Mucosa of descending colon (tissue), 3 donors: Measurements from ENCODE around the gene SIK3. TPM values are rescaled to one million over a fixed set of nuclear protein-coding genes. Genes with fewer than 3 reads are reported as not detected.
"Not testable (repeated sequence)": the region's sequence is repeated elsewhere in the genome, so short reads cannot be mapped to it uniquely, and the experiment has no call there.

Experiments
- ATAC-seq: fragments of 200-7000 bp; cut with Tn5 transposase; one replicate; pipeline ENCODE4 v1.9.1; 2020; ENCODE audit warnings: mild to moderate bottlenecking, moderate library complexity
- DNase-seq, 3 donors: peaks; one replicate each; pipeline ENCODE4 v3.0.0-alpha.2; 2020
- H3K36me3 ChIP-seq: fragments of 200-600 bp; one replicate; pipeline ENCODE4 v1.8.0; 2021; ENCODE audit warnings: low read depth, mild to moderate bottlenecking
- H3K4me1 ChIP-seq: fragments of 200-600 bp; one replicate; pipeline ENCODE4 v1.8.0; 2021; ENCODE audit warnings: low read depth, mild to moderate bottlenecking
- H3K4me3 ChIP-seq: fragments of 200-600 bp; one replicate; pipeline ENCODE4 v1.8.0; 2021; ENCODE audit warnings: mild to moderate bottlenecking
- H3K9me3 ChIP-seq: fragments of 200-600 bp; one replicate; pipeline ENCODE4 v1.8.0; 2021; ENCODE audit warnings: mild to moderate bottlenecking
- CTCF ChIP-seq: fragments of 200-600 bp; IDR thresholded peaks from one replicate; pipeline ENCODE4 v1.8.0; 2022; ENCODE audit warnings: antibody characterized with exemption, mild to moderate bottlenecking
- intact Hi-C, 2 donors: fragments of 100-400 bp; cut with DNase I in 1 of 2; cut with micrococcal nuclease in 1 of 2; formaldehyde crosslinking; loops; one replicate each; pipeline versions ENCODE4 v1.11.0 to v1.11.1; 2022; cut with DNase I, micrococcal nuclease
- total RNA-seq, 3 donors: library from RNA; stranded (reverse); fragmentation: NEBNext Ultra II Directional in 2 of 3; extraction: Animal tissue kit (Norgen Biotek cat#: 25700) in 2 of 3; gene quantifications; one replicate each; pipeline versions ENCODE4 v1.2.1 to v1.2.4, GENCODE V29; 2021 to 2023
- donor health status: DM: no; HTN: no; CAD: no; lungs with moderate emphysema.
- donor health status: DM: no; HTN: no; CAD: no.
- donor health status: DM: no; HTN: yes; CAD: no.

Gene SIK3
- total RNA-seq, 3 donors from 2014 or later, result 28.1 to 55.6 (median 41.8) TPM

GRCh38 chr11:117054382-117054781, 43.8 kb downstream of the SIK3 start:
- Histone ChIP-seq H3K4me3 (no peak overlapping the region), H3K36me3 (no peaks in the 10 kb centered on the region), H3K4me1 (peaks cover 11% of the 10 kb centered on the region), H3K9me3 (no peaks in the 10 kb centered on the region)
- intact Hi-C loops, result no loop called here
- ATAC-seq (peak; percentile 47), DNase-seq (no peak)
- TF ChIP-seq CTCF, result no peak

GRCh38 chr11:117052196-117053149, 45.8 kb downstream of the SIK3 start:
- intact Hi-C loops, result no loop called here
- H3K9me3 ChIP-seq, result no peaks in the 10 kb centered on the region
- H3K4me3 ChIP-seq, result no peak overlapping the region
- no peak for TF ChIP-seq CTCF
- H3K4me1 ChIP-seq, result peaks cover 11% of the 10 kb centered on the region
- DNase-seq (no peak), ATAC-seq (no peak)
- no peaks in the 10 kb centered on the region for H3K36me3 ChIP-seq

- H3K4me3 ChIP-seq, H3K36me3 ChIP-seq, ATAC-seq, intact Hi-C loops, DNase-seq, H3K9me3 ChIP-seq: not testable (repeated sequence)
- peaks cover 20% of the 10 kb centered on the region for H3K4me1 ChIP-seq
These were observed 48.1 kb downstream of the SIK3 start for GRCh38 chr11:117050121-117050520.

- H3K4me3 ChIP-seq, H3K36me3 ChIP-seq, ATAC-seq, intact Hi-C loops, H3K9me3 ChIP-seq, DNase-seq: not testable (repeated sequence)
- H3K4me1 ChIP-seq, result peaks cover 27% of the 10 kb centered on the region
These were observed 51.6 kb downstream of the SIK3 start for GRCh38 chr11:117046627-117047026.

GRCh38 chr11:117045956-117046355, 52.3 kb downstream of the SIK3 start:
- ATAC-seq, result peak; percentile 25
- no peaks in the 10 kb centered on the region for H3K9me3 ChIP-seq
- H3K4me3 ChIP-seq, result no peak overlapping the region

GRCh38 chr11:117045196-117045595, 53.0 kb downstream of the SIK3 start:
- Histone ChIP-seq H3K9me3 (no peaks in the 10 kb centered on the region), H3K4me1 (peaks cover 30% of the 10 kb centered on the region), H3K4me3 (no peak overlapping the region), H3K36me3 (no peaks in the 10 kb centered on the region)
- intact Hi-C loops, result no loop called here
- TF ChIP-seq CTCF, result no peak
- peak; percentile 98 for ATAC-seq
- peak in 1 of 3 donors; percentile 80 for DNase-seq

More at GRCh38 chr11:117045956-117046355, 52.3 kb downstream of the SIK3 start:
- Histone ChIP-seq H3K36me3 (no peaks in the 10 kb centered on the region), H3K4me1 (peaks cover 30% of the 10 kb centered on the region)
- intact Hi-C loops, result no loop called here
- no peak for TF ChIP-seq CTCF
- DNase-seq, result no peak
